GM18498 (cell line): Measurements from ENCODE around the gene REEP1.

Source experiments
- ATAC-seq: cut with Tn5 transposase; IDR thresholded peaks from one replicate; pipeline ENCODE4 v1.9.1; 2021; ENCODE audit warnings: mild to moderate bottlenecking, moderate library complexity; ENCODE audit not compliant: unreplicated experiment

REEP1 gene

DNA sequence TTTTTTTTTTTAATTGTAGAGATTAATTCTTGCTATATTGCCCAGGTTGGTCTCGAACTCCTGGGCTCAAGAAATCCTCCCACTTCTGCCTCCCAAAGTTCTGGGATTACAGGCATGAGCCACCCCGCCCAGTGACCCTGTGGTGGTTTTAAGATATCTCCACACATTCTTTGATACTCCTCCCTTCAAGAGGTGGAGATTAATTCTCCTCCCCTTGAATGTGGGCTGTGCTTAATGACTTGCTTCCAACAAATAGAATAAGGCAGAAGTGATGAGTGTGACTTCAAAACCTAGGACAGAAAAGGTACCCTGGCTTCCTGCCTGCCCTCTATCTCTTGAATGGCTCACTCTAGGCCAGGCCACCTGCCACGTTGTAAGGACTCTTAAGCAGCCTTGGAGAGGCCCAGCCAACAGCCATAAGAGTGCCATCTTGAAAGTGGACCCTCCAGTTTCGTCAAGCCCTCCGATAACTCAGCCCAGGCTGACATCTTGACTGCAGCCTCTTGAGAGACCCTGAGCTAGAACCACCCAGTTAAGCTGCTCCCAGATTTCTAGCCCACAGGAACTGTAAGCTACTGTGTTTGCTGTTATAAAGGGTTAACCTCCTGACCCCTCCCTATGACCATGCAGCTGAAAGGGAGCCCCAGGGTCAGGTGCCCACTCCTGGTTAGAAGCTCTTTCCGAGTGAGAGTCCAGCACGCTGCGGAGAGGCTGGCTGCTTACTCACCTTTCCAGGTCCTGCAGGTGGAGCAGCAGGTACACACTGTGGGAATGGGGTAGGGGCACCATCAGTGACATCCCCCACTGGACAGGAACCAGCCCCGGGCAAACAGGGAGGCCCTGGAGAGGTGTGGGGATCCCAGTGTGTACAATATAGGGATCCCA, 110.5 kb downstream of the REEP1 start:
- ATAC-seq = no peak

DNA sequence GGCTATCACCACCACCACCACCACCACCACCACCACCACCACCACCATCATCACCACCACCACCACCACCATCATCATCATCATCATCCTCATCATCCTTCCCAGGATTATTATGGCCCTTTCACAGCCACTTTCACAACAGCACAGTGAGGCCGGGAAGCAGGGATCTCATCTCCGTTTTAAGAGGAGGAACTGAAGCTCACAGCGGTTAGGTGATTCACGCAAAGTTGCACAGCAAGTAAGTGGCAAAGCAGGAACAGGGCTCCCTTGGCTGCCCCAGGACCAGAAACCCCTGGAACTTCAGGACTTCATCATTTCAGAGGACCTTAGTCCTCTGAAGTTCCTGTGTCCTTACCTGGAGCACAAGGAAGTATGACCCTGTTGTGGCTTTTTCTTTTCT, 111.4 kb downstream of the REEP1 start:
- no peak for ATAC-seq

DNA sequence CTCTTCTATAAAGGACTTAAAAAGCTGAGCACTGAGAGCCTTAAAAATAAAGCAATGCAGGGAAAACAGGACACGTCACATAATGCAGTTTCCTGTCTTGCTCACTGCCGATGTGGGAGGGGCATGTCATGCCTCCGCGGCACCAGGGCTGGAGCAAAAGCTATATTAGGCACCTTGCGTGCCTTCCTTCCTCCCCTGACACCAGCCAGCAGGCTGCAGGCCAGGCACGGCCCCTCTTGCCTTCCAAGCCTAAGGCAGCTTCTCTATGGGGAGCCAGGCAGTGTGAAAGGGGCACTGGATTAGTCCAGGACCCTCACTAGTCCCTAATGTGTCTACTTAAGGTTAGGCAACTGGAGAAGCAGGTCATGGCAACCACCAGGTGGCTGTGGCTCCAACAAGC, 111.8 kb downstream of the REEP1 start:
- peak; percentile 62 for ATAC-seq

DNA sequence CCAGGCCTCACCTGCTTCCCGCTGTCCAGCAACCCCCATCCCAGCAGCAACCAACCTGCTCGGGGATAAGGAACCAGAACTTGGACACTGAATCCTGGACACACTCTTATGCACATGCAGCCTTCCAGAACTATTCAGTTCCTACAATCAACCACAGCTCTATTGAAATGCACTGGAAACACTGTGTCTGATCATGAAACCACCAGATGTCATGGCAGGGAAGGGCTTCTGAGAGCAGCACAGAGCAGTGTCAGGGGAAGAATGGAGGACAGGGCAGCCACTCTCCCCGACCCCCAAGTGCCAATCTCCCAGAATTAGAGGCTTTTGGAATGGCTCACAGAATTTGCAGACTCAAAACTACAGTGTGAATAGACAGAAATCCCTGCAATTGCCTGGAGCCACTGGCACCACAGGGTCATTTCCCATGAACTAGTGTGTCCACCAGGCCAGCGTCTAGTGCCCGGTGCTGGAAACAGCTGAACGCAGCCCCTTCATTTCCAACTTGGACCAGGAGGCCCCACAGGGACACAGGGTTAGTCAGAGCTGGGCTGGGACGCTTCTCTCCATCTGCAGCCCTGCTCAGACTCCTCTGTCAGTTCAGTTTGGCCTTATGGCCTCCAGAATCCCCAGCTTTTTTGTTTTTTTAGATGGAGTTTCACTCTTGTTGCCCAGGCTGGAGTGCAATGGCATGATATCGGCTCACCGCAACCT, 112.6 kb downstream of the REEP1 start:
- ATAC-seq = no peak

DNA sequence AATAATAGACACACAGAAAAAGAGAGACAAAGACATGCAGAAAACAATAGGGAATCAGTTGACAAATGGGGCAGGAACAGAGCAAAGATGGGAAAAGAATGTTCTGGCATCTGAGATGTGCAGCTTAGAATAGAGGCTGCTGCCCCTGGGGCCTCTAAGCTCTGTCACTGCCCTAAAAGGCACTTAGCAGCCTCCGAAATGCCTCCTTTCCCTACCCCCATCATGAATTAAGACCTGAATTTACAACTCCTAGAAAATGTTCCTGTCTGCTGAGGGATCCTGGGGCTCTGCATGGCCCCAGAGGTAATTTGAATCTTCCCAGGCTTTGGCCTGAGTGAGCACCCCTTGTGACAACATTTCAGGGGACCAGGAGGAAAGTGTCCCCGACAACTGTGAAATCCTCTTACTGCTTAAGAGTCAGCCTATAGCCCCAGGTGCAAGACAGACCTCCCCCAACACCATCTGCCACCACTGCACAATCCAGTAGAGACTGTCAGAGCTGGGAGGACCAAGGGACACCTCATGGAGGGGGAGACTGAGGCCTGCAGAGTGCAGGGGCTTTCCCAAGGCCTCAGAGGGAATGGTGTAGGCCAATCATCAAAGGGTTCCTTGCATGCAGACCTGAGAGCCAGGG, 113.4 kb downstream of the REEP1 start:
- no peak for ATAC-seq

DNA sequence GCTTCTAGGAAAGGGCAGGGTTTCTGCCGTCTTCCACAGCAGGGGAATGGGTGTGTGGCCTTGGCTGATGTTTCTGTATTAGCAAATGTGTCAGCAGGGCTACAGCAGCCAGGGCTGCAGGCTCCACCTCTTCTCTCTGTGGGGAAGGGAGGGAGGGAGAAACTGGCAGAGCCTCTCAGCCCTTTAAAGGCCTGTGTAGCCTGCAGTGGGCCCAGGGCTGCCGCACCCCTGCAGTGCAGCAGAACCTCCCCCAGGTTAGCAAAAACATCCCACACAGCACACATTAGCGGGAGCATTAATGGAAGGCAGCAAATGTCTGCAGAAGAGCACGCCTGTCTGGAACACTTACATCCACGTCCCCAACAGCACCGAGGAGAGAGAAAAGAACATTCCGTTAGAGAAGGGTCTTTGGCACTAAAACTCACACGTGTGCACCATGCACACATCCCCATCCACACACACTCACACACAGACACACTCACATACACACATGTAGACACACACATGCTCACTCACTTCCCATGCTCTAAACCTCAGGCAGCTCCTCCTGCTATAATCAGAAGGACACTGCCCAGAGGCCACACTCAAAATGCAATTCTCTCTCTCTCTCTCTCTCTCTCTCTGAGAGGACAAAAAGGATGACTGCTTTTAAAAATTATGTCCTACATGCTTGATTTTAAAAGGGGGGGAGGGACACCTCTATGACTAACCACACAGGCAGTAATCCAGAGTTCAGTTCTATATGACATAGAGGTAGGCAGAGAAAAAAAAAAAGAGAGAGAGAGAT, 114.1 kb downstream of the REEP1 start:
- no peak for ATAC-seq

DNA sequence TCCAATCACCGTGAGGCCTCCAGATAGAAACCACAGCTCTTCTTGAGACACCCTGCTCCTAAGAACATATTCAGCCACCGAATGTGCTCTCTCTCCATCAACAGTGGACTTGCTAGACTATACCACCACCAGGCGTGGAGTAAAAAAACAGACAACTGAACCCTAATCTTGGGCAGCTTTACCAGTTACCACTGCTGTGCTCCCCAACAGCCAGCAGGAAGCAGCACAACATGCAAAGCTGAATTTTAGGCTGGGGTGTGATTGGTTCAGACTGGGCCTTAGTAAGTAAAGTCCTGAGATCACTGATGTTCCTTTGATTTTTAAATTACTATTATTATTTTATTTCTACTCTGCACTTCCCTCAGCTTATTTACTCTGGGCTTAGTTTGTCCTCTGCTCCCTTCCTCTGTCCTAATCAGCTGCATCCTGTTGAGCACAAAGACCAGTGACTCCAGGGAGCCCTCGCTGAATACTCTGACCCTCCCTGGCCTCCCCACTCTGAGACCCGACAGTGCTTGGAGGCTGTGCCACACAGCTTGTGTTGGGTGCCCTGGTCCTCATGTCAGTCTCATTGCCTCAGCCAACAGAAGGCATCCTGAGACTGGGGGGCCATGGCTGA, 116.3 kb downstream of the REEP1 start:
- ATAC-seq = peak; percentile 46

DNA sequence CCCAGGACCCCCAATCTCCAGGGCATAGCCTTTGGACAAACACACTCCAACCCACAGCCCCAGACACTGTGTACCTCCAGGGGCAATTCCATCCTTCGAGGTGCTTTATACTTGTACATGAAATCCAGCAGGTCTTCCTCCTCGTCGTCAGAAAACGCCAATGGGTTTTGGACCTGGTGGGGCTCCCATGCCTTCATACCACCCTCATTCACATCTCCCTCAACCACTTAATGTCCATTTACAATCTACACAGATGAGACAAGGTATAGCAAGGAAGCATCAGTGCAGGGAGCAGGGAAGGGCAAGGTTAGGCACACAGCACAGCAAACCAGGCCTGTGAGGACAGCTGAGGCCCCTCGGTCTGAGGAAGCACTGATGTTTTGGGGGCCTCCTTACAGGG, 117.5 kb downstream of the REEP1 start:
- ATAC-seq = no peak

DNA sequence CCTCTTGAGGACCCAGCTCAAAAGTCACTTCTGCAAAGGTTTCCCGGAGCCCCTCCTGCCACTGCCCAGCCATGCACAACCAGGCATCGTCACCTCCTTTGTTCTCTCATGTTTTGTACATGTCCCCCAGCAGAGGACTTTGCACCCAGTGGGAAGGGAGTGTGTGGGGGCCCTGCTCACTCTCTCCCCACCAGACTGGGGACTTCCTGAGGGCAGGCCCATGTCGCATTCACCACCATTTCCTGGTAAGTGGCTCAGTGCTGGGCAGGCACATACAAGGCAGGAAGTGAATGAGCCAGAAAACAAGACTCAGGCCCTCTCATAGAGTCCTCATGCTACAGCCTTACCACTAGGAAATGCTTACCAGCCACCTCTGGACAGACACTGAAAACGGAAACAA, 119.3 kb downstream of the REEP1 start:
- no peak for ATAC-seq

DNA sequence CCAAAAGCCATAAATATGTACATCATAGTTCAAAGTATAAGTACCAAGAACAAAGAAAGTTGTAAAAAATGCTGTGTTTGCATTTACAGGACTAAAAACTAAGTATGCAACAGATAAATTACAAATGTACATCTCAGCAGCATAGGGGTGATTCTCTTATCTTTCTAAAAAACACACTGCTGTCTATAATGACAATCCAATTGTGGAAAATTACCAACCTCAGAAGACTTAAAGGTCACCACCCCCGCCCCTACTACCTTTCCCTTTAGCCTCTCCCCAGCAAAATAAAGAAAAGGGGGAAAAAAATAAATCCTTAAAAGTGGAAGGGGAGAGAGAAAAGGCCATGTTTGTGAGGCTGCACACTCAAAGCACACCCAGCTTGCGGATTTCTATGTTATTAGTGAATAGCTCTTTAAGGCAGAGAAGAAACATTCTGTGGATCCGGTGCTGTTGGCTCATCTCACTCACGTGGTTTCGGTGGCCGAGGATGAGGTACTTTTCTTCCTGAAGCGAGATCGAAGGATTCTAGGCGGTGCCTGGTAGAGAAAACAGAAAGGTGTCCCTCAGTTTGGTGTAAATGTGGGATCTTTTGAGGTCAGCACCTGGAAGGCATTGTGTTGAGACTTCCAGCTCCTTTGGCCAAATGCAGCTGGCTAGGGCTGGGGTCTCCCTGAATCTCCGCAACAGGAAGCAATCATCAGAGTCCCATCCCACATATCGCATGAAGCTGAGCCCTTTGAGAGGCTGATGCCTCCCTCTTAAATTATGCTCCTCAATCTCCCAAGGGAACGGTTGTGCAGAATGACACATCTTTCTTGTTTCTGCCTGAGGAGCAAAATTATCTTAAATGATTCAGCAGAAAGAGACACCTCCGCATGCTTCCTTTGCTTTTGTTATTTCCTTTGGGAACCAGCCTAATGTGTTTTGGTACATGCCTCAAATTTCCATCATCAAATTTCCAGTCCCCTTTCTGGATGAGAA, 120.6 kb downstream of the REEP1 start:
- no peak for ATAC-seq

DNA sequence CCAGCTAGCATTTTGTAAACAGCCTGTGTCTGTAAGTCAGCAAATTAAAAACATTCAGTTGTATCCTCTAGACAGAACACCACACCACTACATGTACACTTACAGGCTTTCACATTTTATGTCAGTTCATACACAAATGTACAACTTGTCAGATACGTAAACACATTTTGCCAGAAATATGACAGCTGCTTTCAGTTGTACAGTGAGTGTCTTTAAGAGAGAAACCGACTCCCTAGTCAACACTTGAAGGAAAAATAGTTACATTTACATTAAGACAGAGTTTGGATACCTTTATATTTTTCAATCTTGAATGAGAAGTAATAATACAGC, 123.0 kb downstream of the REEP1 start:
- ATAC-seq = no peak

DNA sequence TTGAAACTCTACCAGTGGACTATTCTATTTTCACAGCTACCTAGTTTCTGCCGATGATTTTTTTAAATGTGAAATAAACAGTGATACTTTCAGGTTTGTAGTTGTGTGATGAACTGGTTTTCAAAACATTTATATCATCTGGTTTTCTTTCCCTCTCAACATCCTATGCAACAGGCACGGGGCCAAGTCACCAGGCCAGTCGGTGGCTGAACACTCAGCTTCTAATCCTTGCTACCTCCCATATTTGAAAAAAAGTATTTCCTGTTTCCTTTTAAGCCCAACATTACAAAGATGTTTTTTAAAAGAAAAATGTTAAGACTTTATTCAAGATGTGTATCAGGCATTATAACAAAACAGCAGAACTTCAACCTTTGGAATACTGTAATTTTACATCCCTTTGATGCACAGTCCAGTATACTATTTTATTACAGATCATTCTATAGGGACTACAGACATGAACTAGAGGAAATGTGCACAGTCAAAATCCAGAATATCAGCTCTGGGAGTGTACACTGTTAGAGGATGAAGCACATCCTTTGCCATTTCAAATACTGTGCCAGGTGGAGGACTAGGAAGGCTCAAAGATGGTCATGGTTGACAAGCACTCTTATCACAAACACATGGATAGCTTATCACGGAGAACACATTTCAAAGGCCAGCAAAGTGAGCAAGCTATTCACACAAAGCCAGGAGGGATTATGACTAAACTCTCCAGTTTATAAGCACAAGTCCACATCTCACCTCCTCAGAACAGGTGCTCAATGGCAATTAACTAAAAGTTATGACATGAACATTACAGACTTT, 123.5 kb downstream of the REEP1 start:
- ATAC-seq = no peak

DNA sequence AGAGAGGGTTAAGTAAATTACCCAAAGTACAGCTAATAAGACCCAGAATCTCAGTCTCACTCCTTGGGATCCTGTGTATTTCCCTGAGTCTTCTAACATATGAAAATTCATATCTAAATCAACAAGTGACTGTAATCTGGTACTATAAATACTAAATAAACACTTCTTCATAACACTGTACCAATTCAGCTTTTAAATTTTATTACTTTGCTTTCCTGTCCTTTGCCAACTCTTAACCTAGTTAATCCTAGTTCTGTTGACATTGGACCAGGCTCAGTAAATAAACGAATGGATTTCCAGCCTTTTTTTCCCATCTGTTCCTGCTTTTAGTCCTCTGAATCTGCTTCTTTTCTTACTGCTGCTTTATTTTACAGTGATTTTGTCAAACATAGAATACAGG, 124.4 kb downstream of the REEP1 start:
- ATAC-seq = no peak

DNA sequence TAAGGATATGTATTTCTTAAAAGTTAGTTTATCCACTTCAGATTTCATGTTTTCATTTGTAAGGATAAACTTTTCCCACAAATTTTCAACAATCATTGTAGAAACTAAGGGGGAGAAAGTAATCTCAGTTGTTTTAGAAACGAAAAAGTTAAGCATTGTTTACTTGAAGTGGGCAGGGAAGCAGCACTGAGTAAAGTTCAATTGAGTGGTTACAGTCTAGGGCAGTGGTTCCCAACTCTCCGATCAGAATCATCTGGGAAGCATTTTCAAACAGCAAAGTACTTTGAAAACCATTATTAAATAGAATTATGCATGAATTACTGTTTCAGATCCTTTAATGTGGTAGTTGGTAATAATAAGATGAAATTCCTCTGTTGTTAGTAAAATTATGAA, 125.6 kb downstream of the REEP1 start:
- no peak for ATAC-seq

DNA sequence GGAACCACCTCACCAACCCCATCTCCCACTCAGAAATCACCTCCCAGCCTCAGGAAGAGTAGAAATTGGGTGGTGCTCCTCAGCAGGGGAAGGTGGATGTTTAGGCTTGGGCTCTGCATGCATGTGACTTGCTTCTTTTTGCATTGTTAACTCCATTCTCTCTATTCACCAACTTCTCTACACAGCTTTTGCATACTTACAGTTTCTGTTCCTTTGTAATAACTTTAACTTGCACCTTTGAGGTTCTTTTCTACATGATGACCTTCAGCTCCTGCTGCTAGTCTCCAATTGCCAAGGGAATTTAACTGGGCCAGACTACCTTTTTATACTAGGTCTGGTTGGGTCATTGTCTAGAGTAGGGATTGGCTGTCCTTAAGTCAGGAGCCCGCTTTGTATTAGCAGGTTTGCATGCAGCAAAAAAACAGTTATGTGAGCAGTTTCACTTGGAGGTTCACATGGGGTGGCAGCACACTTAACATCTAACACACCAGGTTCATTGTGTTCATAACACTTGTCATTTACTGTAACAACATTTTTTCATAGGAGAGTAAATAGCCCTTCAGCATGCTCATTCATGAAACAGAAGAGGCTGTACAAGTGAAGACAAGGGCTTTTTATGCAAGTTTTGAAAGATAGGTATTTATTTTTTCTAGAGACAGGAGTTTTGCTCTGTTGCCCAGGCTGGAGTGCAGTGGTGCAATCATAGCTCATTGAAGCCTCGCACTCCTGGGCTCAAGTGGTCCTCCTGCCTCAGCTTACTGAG, 126.2 kb downstream of the REEP1 start:
- ATAC-seq = no peak

DNA sequence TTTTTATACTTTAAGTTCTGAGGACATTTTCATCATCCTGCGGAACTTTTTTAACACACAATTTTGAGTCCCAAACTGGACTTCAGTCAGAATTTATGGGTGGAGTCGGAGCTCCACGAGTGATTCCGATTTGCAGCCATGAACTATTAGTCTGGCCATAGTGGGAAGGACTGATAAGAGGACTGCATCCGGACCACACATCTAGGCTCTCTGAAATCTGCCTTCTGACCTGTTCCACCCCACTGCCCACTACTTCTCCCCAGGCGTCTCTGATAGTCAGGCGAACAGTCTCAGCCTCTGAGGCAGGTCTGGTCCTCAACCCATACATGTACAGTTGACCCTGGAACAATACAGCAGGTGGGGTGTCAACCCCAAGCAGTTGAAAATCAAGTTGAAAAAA, 133.0 kb downstream of the REEP1 start:
- ATAC-seq = no peak

DNA sequence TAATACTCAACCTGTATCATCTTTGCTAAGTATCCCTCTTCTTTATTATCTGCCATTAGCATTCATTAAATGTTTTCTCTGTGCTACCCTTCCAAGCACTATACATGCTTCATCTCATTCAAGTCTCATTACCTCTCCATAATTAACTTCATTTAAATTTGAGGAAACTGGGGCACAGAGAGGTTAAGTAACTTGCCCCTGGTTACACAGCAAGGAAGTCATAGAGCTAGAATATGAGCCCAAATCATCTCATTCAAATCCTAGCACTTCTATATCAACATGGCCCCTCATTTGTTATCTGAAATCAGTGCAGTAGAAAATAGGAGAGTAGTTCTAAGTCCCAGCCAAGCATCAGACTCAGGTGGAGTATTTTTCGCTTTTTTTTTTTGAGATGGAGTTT, 133.8 kb downstream of the REEP1 start:
- ATAC-seq = no peak

DNA sequence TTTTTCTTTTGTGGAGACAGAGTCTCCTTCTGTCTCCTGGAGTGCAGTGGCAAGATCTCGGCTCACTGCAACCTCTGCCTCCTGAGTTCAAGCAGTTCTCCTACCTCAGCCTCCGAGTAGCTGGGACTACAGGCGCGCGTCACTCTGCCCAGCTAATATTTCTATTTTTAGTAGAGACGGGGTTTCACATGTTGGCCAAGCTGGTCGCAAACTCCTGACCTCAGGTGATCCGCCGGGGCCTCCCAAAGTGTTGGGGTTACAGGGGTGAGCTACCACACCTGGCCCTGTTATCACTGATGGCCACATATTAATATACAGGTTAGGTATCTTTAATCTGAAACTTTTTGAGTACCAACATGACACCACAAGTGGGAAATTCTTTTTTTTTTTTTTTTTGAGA, 134.7 kb downstream of the REEP1 start:
- no peak for ATAC-seq
